ENCODE measurements around the gene PGBD5.

Gene PGBD5

GRCh38 chr1:230351514-230351913 is 74.6 kb downstream of the PGBD5 start:
- DNase-seq (ENCODE audit: low spot score) = no peak
- Histone ChIP-seq H3K23ac (ENCODE audit: low read depth, low read length, poor library complexity) (no peak overlapping the region), H3K27me3 (ENCODE audit: control insufficient read depth in 3 of 3, insufficient read depth in 3 of 3, low read depth in 1 of 3, low read length in 3 of 3) (no peaks in the 10 kb centered on the region), H3K4me1 (ENCODE audit: control insufficient read depth in 2 of 2, insufficient read depth in 1 of 2, low read depth in 1 of 2, low read length in 2 of 2) (peaks cover 0 to 17% of the 10 kb centered on the region in 2 donors), H2AFZ (ENCODE audit: low read length) (no peak overlapping the region), H2BK5ac (ENCODE audit: low read length) (no peak overlapping the region), H4K8ac (ENCODE audit: low read depth, low read length) (no peak overlapping the region), H3K79me1 (ENCODE audit: low read depth, low read length) (no peaks in the 10 kb centered on the region), H3K9me3 (replicated peaks in 1 of 2; ENCODE audit: control insufficient read depth in 2 of 2, insufficient read depth in 1 of 2, low read depth in 1 of 2, low read length in 2 of 2) (peaks cover 0 to 2% of the 10 kb centered on the region in 2 donors), H2AK5ac (ENCODE audit: low read depth, low read length) (no peak overlapping the region), H3K36me3 (replicated peaks in 1 of 2; ENCODE audit: control insufficient read depth in 2 of 2, insufficient read depth in 2 of 2, low read length in 2 of 2) (peaks cover 0 to 71% of the 10 kb centered on the region in 2 donors), H3K4ac (ENCODE audit: low read length) (no peak overlapping the region), H2BK15ac (ENCODE audit: low read length) (no peak overlapping the region), H3K18ac (ENCODE audit: low read length) (no peak overlapping the region), H3K4me3 (ENCODE audit: low read length in 2 of 2) (no peak overlapping the region), H2BK120ac (ENCODE audit: low read depth, low read length) (no peak overlapping the region), H4K91ac (ENCODE audit: low read depth, low read length, poor library complexity) (no peak overlapping the region), H3K4me2 (ENCODE audit: insufficient read depth, low read length, poor library complexity, severe bottlenecking) (no peak overlapping the region), H3K14ac (ENCODE audit: low read length) (no peak overlapping the region), H3K9ac (ENCODE audit: low read depth, low read length, poor library complexity) (no peak overlapping the region), H2BK12ac (ENCODE audit: low read length) (no peak overlapping the region), H3K27ac (replicated peaks; ENCODE audit: low read length) (no peak overlapping the region)
- no CpG with 5 or more reads among the region's 2 CpGs for WGBS, 2 donors (ENCODE audit: extremely low coverage in 2 of 2, insufficient read length in 2 of 2, insufficient replicate concordance in 1 of 2)

- DNase-seq (ENCODE audit: low spot score) = no peak
- no CpG with 5 or more reads among the region's 13 CpGs for WGBS, 2 donors (ENCODE audit: extremely low coverage in 2 of 2, insufficient read length in 2 of 2, insufficient replicate concordance in 1 of 2)
- no peak overlapping the region for H3K9ac ChIP-seq (ENCODE audit: low read depth, low read length, poor library complexity)
Measured at GRCh38 chr1:230350208-230350921, 75.8 kb downstream of the PGBD5 start.

GRCh38 chr1:230349020-230349393 is 77.1 kb downstream of the PGBD5 start:
- H3K18ac ChIP-seq (ENCODE audit: low read length) = no peak overlapping the region
- no peaks in the 10 kb centered on the region for H3K27me3 ChIP-seq (ENCODE audit: control insufficient read depth in 3 of 3, insufficient read depth in 3 of 3, low read depth in 1 of 3, low read length in 3 of 3)
- no peak overlapping the region for H2BK12ac ChIP-seq (ENCODE audit: low read length)
- no peak overlapping the region for H2AFZ ChIP-seq (ENCODE audit: low read length)
- DNase-seq (ENCODE audit: low spot score) = no peak
- H2BK5ac ChIP-seq (ENCODE audit: low read length) = no peak overlapping the region
- H3K79me1 ChIP-seq (ENCODE audit: low read depth, low read length) = no peaks in the 10 kb centered on the region
- H3K9ac ChIP-seq (ENCODE audit: low read depth, low read length, poor library complexity) = no peak overlapping the region
- H3K4ac ChIP-seq (ENCODE audit: low read length) = no peak overlapping the region
- H2BK15ac ChIP-seq (ENCODE audit: low read length) = no peak overlapping the region
- H3K36me3 ChIP-seq (replicated peaks in 1 of 2; ENCODE audit: control insufficient read depth in 2 of 2, insufficient read depth in 2 of 2, low read length in 2 of 2) = peaks cover 0 to 70% of the 10 kb centered on the region in 2 donors
- peaks cover 0 to 17% of the 10 kb centered on the region in 2 donors for H3K4me1 ChIP-seq (ENCODE audit: control insufficient read depth in 2 of 2, insufficient read depth in 1 of 2, low read depth in 1 of 2, low read length in 2 of 2)
- no peak overlapping the region for H4K91ac ChIP-seq (ENCODE audit: low read depth, low read length, poor library complexity)
- no peak overlapping the region for H3K4me2 ChIP-seq (ENCODE audit: insufficient read depth, low read length, poor library complexity, severe bottlenecking)
- H3K9me3 ChIP-seq (replicated peaks in 1 of 2; ENCODE audit: control insufficient read depth in 2 of 2, insufficient read depth in 1 of 2, low read depth in 1 of 2, low read length in 2 of 2) = peaks cover 0 to 2% of the 10 kb centered on the region in 2 donors
- WGBS, 2 donors (ENCODE audit: extremely low coverage in 2 of 2, insufficient read length in 2 of 2, insufficient replicate concordance in 1 of 2) = no CpG with 5 or more reads among the region's 5 CpGs
- no peak overlapping the region for H3K14ac ChIP-seq (ENCODE audit: low read length)
- H4K8ac ChIP-seq (ENCODE audit: low read depth, low read length) = no peak overlapping the region
- H3K27ac ChIP-seq (replicated peaks; ENCODE audit: low read length) = no peak overlapping the region
- no peak overlapping the region for H2BK120ac ChIP-seq (ENCODE audit: low read depth, low read length)
- H3K23ac ChIP-seq (ENCODE audit: low read depth, low read length, poor library complexity) = no peak overlapping the region
- no peak overlapping the region for H2AK5ac ChIP-seq (ENCODE audit: low read depth, low read length)
- H3K4me3 ChIP-seq (ENCODE audit: low read length in 2 of 2) = no peak overlapping the region

More at GRCh38 chr1:230350208-230350921, 75.8 kb downstream of the PGBD5 start:
- no peak overlapping the region for H3K4me2 ChIP-seq (ENCODE audit: insufficient read depth, low read length, poor library complexity, severe bottlenecking)
- no peak overlapping the region for H4K8ac ChIP-seq (ENCODE audit: low read depth, low read length)
- no peak overlapping the region for H3K4ac ChIP-seq (ENCODE audit: low read length)
- no peak overlapping the region for H3K14ac ChIP-seq (ENCODE audit: low read length)
- no peak overlapping the region for H3K27ac ChIP-seq (replicated peaks; ENCODE audit: low read length)
- H2BK120ac ChIP-seq (ENCODE audit: low read depth, low read length) = no peak overlapping the region
- H3K36me3 ChIP-seq (replicated peaks in 1 of 2; ENCODE audit: control insufficient read depth in 2 of 2, insufficient read depth in 2 of 2, low read length in 2 of 2) = peaks cover 0 to 70% of the 10 kb centered on the region in 2 donors
- H3K9me3 ChIP-seq (replicated peaks in 1 of 2; ENCODE audit: control insufficient read depth in 2 of 2, insufficient read depth in 1 of 2, low read depth in 1 of 2, low read length in 2 of 2) = peaks cover 0 to 2% of the 10 kb centered on the region in 2 donors
- no peak overlapping the region for H2AK5ac ChIP-seq (ENCODE audit: low read depth, low read length)
- no peak overlapping the region for H3K23ac ChIP-seq (ENCODE audit: low read depth, low read length, poor library complexity)
- H2BK12ac ChIP-seq (ENCODE audit: low read length) = no peak overlapping the region
- peaks cover 0 to 17% of the 10 kb centered on the region in 2 donors for H3K4me1 ChIP-seq (ENCODE audit: control insufficient read depth in 2 of 2, insufficient read depth in 1 of 2, low read depth in 1 of 2, low read length in 2 of 2)
- no peak overlapping the region for H2BK15ac ChIP-seq (ENCODE audit: low read length)
- H3K27me3 ChIP-seq (ENCODE audit: control insufficient read depth in 3 of 3, insufficient read depth in 3 of 3, low read depth in 1 of 3, low read length in 3 of 3) = no peaks in the 10 kb centered on the region
- no peaks in the 10 kb centered on the region for H3K79me1 ChIP-seq (ENCODE audit: low read depth, low read length)
- no peak overlapping the region for H4K91ac ChIP-seq (ENCODE audit: low read depth, low read length, poor library complexity)
- H2BK5ac ChIP-seq (ENCODE audit: low read length) = no peak overlapping the region
- H2AFZ ChIP-seq (ENCODE audit: low read length) = no peak overlapping the region
- no peak overlapping the region for H3K18ac ChIP-seq (ENCODE audit: low read length)
- H3K4me3 ChIP-seq (ENCODE audit: low read length in 2 of 2) = no peak overlapping the region

- no peak for DNase-seq (ENCODE audit: low spot score)
- Histone ChIP-seq H3K4me1 (ENCODE audit: control insufficient read depth in 2 of 2, insufficient read depth in 1 of 2, low read depth in 1 of 2, low read length in 2 of 2) (peaks cover 0 to 17% of the 10 kb centered on the region in 2 donors), H2BK12ac (ENCODE audit: low read length) (no peak overlapping the region), H3K27me3 (ENCODE audit: control insufficient read depth in 3 of 3, insufficient read depth in 3 of 3, low read depth in 1 of 3, low read length in 3 of 3) (no peaks in the 10 kb centered on the region), H4K8ac (ENCODE audit: low read depth, low read length) (no peak overlapping the region), H3K79me1 (ENCODE audit: low read depth, low read length) (no peaks in the 10 kb centered on the region), H3K23ac (ENCODE audit: low read depth, low read length, poor library complexity) (no peak overlapping the region), H2BK5ac (ENCODE audit: low read length) (no peak overlapping the region), H2BK120ac (ENCODE audit: low read depth, low read length) (no peak overlapping the region), H3K4ac (ENCODE audit: low read length) (no peak overlapping the region), H2AK5ac (ENCODE audit: low read depth, low read length) (no peak overlapping the region), H4K91ac (ENCODE audit: low read depth, low read length, poor library complexity) (no peak overlapping the region), H2AFZ (ENCODE audit: low read length) (no peak overlapping the region), H3K4me3 (ENCODE audit: low read length in 2 of 2) (no peak overlapping the region), H3K14ac (ENCODE audit: low read length) (no peak overlapping the region), H3K9ac (ENCODE audit: low read depth, low read length, poor library complexity) (no peak overlapping the region), H3K27ac (replicated peaks; ENCODE audit: low read length) (no peak overlapping the region), H3K9me3 (replicated peaks in 1 of 2; ENCODE audit: control insufficient read depth in 2 of 2, insufficient read depth in 1 of 2, low read depth in 1 of 2, low read length in 2 of 2) (peaks cover 0 to 2% of the 10 kb centered on the region in 2 donors), H3K4me2 (ENCODE audit: insufficient read depth, low read length, poor library complexity, severe bottlenecking) (no peak overlapping the region), H2BK15ac (ENCODE audit: low read length) (no peak overlapping the region), H3K36me3 (replicated peaks in 1 of 2; ENCODE audit: control insufficient read depth in 2 of 2, insufficient read depth in 2 of 2, low read length in 2 of 2) (peaks cover 0 to 69% of the 10 kb centered on the region in 2 donors), H3K18ac (ENCODE audit: low read length) (peak overlapping the region; percentile 60)
- no CpG with 5 or more reads among the region's 9 CpGs for WGBS, 2 donors (ENCODE audit: extremely low coverage in 2 of 2, insufficient read length in 2 of 2, insufficient replicate concordance in 1 of 2)
Measured at GRCh38 chr1:230348386-230349019, 77.6 kb downstream of the PGBD5 start.
